Hematopoietic multipotent progenitor cell treated with erythropoietin and hydrocortisone succinate and interleukin-3 and kit ligand, for 17 days (in vitro differentiated cells): ENCODE results near the gene KDM4C.

Experiments used
- DNase-seq: peaks from one replicate; pipeline ENCODE4 v3.0.0-alpha.2; 2015; ENCODE audit warnings: low spot score

The KDM4C gene

GRCh38 chr9:7211657-7212056 lies 453.9 kb downstream of the KDM4C start:
- no peak for DNase-seq

GRCh38 chr9:7212101-7212500 lies 454.3 kb downstream of the KDM4C start:
- DNase-seq = no peak

GRCh38 chr9:7216004-7216841 lies 458.4 kb downstream of the KDM4C start:
- no peak for DNase-seq

GRCh38 chr9:7223981-7224380 lies 466.2 kb downstream of the KDM4C start:
- DNase-seq = no peak
